Adrenal gland (tissue), 12 donors: ENCODE results near the gene RRP1. TPM values are rescaled to one million over a fixed set of nuclear protein-coding genes. Genes with fewer than 3 reads are reported as not detected.

Experiments
- DNase-seq, 7 donors: peaks; one replicate each; pipeline ENCODE4 v3.0.0-alpha.2; 2019 to 2020
- H3K27ac ChIP-seq, 5 donors: fragments of 200-600 bp; sonication (generic) in 4 of 5; 1 replicate in 3 of 5; 2 replicates in 2 of 5; pipeline versions ENCODE4 v1.5.1 to v1.8.0; 2016 to 2020; ENCODE audit warnings: mild to moderate bottlenecking in 1 of 5
- H3K27me3 ChIP-seq: fragments of 200-600 bp; 2 replicates; pipeline ENCODE4 v1.8.0; 2021
- H3K36me3 ChIP-seq, 2 donors: fragments of 200-600 bp; replicated peaks in 1 of 2; 1 replicate in 1 of 2; 2 replicates in 1 of 2; pipeline versions ENCODE4 v1.5.1 to v1.8.0; 2018 to 2022
- H3K4me1 ChIP-seq, 2 donors: fragments of 200-600 bp; replicated peaks in 1 of 2; 1 replicate in 1 of 2; 2 replicates in 1 of 2; pipeline versions ENCODE4 v1.5.1 to v1.8.0; 2018 to 2021
- H3K4me3 ChIP-seq, 4 donors: fragments of 200-600 bp; sonication (generic) in 3 of 4; one replicate each; pipeline ENCODE4 v1.5.1; 2016 to 2018
- H3K9me3 ChIP-seq, 3 donors: fragments of 200-600 bp; sonication (generic) in 1 of 3; replicated peaks in 1 of 3; 1 replicate in 2 of 3; 2 replicates in 1 of 3; pipeline versions ENCODE4 v1.5.1 to v1.8.0; 2016 to 2021
- CTCF ChIP-seq, 6 experiments: fragments of 450-650 bp in 4 of 6; fragments of 200-600 bp in 2 of 6; sonication (generic) in 1 of 6; IDR thresholded peaks; 1 replicate in 5 of 6; 2 replicates in 1 of 6; pipeline versions ENCODE4 v1.5.1 to v1.8.0; 2016 to 2021; ENCODE audit warnings: antibody characterized with exemption in 6 of 6, mild to moderate bottlenecking in 2 of 6, moderate library complexity in 1 of 6
- POLR2A ChIP-seq, 2 donors: fragments of 450-650 bp; IDR thresholded peaks; one replicate each; pipeline ENCODE4 v1.6.1; 2017; ENCODE audit warnings: antibody characterized with exemption in 2 of 2, mild to moderate bottlenecking in 2 of 2, moderate library complexity in 1 of 2
- WGBS, 4 donors: extraction: QIAGEN DNeasy Blood & Tissue Kit in 2 of 4; methylation state at CpG; one replicate each; pipeline versions ENCODE4 v1.1.5 to v1.1.7; 2013 to 2017; 5-methylcytosine and 5-hydroxymethylcytosine counted together
- intact Hi-C, 2 donors: fragments of 100-400 bp; cut with DNase I; formaldehyde crosslinking; loops; one replicate each; pipeline versions ENCODE4 v1.14.1 to v1.15.0; 2022 to 2023
- polyA plus RNA-seq, 3 donors: library from polyadenylated mRNA; stranded (reverse); fragments of 200-250 nt in 2 of 3; fragments of 350-450 nt in 1 of 3; fragmentation: Illumina TruSeq in 1 of 3; extraction: RNeasy Lipid Tissue Mini Kit (QIAGEN cat#74804) in 1 of 3; gene quantifications; one replicate each; pipeline ENCODE4 v1.2.3, GENCODE V29; 2013 to 2014
- total RNA-seq, 9 donors: library from RNA; depleted of rRNA in 4 of 9; stranded (reverse); fragments of >200 nt in 4 of 9; fragments of 120-200 nt in 1 of 9; fragmentation: NEBNext Ultra II Directional in 1 of 9; extraction: Animal tissue kit (Norgen Biotek cat#: 25700) in 1 of 9; gene quantifications; one replicate each; pipeline versions ENCODE4 v1.1.0 to v1.2.4, GENCODE V29; 2013 to 2023
- donor health status: healthy with polysubstance abuse.
- donor health status: Bipolar disorder and iron deficiency.
- donor health status: DM: yes; HTN: yes; CAD: no.
- donor health status: DM: no; HTN: no; CAD: no.
- donor health status: DM: no; HTN: no; CAD: no.
- donor health status: DM: yes; HTN: yes; CAD: no.

Gene RRP1
- total and polyA plus RNA-seq, 12 donors, result 12.8 to 29.8 (median 19.8) TPM

GRCh38 chr21:43832648-43833047 lies 43.3 kb downstream of the RRP1 start:
- 82 to 94% (median 86%) methylated on average over 2 to 10 of the region's 10 CpGs for WGBS, 4 donors

GRCh38 chr21:43834146-43834905 lies 44.9 kb downstream of the RRP1 start:
- no peak overlapping the region for H3K27ac ChIP-seq
- H3K36me3 ChIP-seq, result no peaks in the 10 kb centered on the region
- no peaks in the 10 kb centered on the region for H3K4me1 ChIP-seq
- no peaks in the 10 kb centered on the region for H3K9me3 ChIP-seq
- intact Hi-C loops, result no loop called here
- H3K27me3 ChIP-seq, result no peaks in the 10 kb centered on the region
- WGBS, 4 donors, result 70 to 85% (median 82%) methylated on average over 25 to 30 of the region's 30 CpGs
- H3K4me3 ChIP-seq, result no peak overlapping the region
- TF ChIP-seq CTCF (IDR thresholded peaks at IDR 0.05), result no peak
- TF ChIP-seq POLR2A (IDR thresholded peaks at IDR 0.05), result no peak
- no peak for DNase-seq

More at GRCh38 chr21:43832648-43833047, 43.3 kb downstream of the RRP1 start:
- no peak overlapping the region for H3K27ac ChIP-seq
- no peaks in the 10 kb centered on the region for H3K4me1 ChIP-seq
- H3K9me3 ChIP-seq, result no peaks in the 10 kb centered on the region
- H3K36me3 ChIP-seq, result no peaks in the 10 kb centered on the region
- DNase-seq, result no peak
- no peaks in the 10 kb centered on the region for H3K27me3 ChIP-seq
- intact Hi-C loops, result no loop called here
- H3K4me3 ChIP-seq, result no peak overlapping the region
- TF ChIP-seq CTCF (IDR thresholded peaks at IDR 0.05) (no peak), POLR2A (IDR thresholded peaks at IDR 0.05) (no peak)

DNA sequence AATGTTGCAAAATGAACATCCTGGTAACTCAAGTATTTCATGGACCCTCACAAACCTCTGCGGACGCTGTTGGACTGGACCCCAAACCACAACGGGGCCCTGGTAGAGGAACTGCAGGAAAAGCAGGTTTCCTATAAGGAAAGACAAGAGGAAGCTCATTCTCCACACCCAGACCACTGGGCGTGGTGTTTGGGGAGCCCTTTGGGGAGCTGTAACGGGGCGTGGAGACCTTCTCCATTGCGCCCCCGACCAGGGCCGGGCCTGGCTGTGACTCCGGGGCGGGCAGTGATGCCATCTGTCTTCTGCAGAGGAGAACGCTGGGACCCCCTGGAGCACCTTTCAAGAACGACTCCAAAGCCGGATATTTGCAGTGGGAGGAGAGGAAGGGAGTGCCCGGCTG lies 45.7 kb downstream of the RRP1 start:
- Histone ChIP-seq H3K4me1 (no peaks in the 10 kb centered on the region), H3K36me3 (no peaks in the 10 kb centered on the region), H3K4me3 (no peak overlapping the region), H3K27me3 (no peaks in the 10 kb centered on the region), H3K27ac (no peak overlapping the region), H3K9me3 (no peaks in the 10 kb centered on the region)
- TF ChIP-seq CTCF (IDR thresholded peaks at IDR 0.05) (no peak), POLR2A (IDR thresholded peaks at IDR 0.05) (no peak)
- no peak for DNase-seq
- WGBS, 4 donors, result 53 to 81% (median 57%) methylated on average over 6 to 15 of the region's 15 CpGs
- intact Hi-C loops, result no loop called here

DNA sequence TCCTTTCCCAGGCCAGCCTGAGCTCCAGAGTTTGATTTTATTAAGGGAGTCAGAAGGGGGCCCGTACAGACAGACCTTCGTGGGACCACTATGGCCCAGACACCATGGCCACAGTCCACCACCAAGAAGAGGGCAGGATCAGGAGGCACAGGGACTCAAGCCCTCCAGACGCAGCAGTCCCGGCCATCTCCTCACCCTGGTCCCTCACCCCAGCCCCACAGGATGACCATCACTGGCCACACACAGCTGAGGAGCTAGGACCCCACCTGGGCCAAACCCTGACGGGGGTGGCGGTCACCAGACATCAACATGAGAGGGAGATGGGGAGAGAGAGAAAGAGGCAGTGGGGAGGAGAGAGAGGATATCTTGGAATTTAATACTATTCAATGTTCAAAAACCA lies 46.5 kb downstream of the RRP1 start:
- intact Hi-C loops, result no loop called here
- Histone ChIP-seq H3K9me3 (no peaks in the 10 kb centered on the region), H3K27ac (no peak overlapping the region), H3K27me3 (no peaks in the 10 kb centered on the region), H3K4me1 (no peaks in the 10 kb centered on the region), H3K4me3 (no peak overlapping the region), H3K36me3 (no peaks in the 10 kb centered on the region)
- WGBS, 4 donors, result 85 to 95% (median 89%) methylated on average over 4 to 6 of the region's 6 CpGs
- TF ChIP-seq POLR2A (IDR thresholded peaks at IDR 0.05) (no peak), CTCF (IDR thresholded peaks at IDR 0.05) (no peak)
- no peak for DNase-seq
